GM21515 (cell line): ENCODE results near the gene ZNF891.
A peak's percentile ranks its signal among the peaks of the same experiment; 100 is the strongest.

Experiments
- ATAC-seq: cut with Tn5 transposase; IDR thresholded peaks from one replicate; pipeline ENCODE4 v1.9.1; 2021; ENCODE audit not compliant: unreplicated experiment

Gene ZNF891

GRCh38 chr12:133130038-133130807 lies at the start of gene ZNF891, which contains the start of gene ZNF10:
ZNF891 (minus strand) TSS chr12:133130274; CDS start chr12:133121918, 8,356 bp downstream.
ZNF10 (plus strand) TSS chr12:133130627; CDS start chr12:133144493, 13,866 bp downstream.
- peak; percentile 95 for ATAC-seq

GRCh38 chr12:133174901-133175300 lies 44.8 kb upstream of the ZNF891 start:
- no peak for ATAC-seq

- no peak for ATAC-seq
These were observed 42.4 kb upstream of the ZNF891 start for GRCh38 chr12:133172491-133172890.

- ATAC-seq: no peak
These were observed 35.7 kb upstream of the ZNF891 start for GRCh38 chr12:133165776-133166175.

GRCh38 chr12:133156125-133156690 lies 26.1 kb upstream of the ZNF891 start:
- no peak for ATAC-seq

GRCh38 chr12:133145981-133146380 lies 15.9 kb upstream of the ZNF891 start:
- ATAC-seq: no peak

GRCh38 chr12:133135747-133136146 lies 5.7 kb upstream of the ZNF891 start:
- ATAC-seq: no peak

- no peak for ATAC-seq
These were observed 694 bp upstream of the ZNF891 start for GRCh38 chr12:133130808-133131128.

- ATAC-seq: no peak
These were observed 571 bp downstream of the ZNF891 start for GRCh38 chr12:133129368-133130037.

GRCh38 chr12:133124674-133125073 lies 5.4 kb downstream of the ZNF891 start:
- ATAC-seq: no peak

GRCh38 chr12:133120385-133121191 lies 9.5 kb downstream of the ZNF891 start:
- ATAC-seq: no peak

GRCh38 chr12:133108150-133108549 lies 21.9 kb downstream of the ZNF891 start:
- no peak for ATAC-seq

- ATAC-seq: no peak
These were observed 23.0 kb downstream of the ZNF891 start for GRCh38 chr12:133107121-133107520.

- no peak for ATAC-seq
These were observed 23.8 kb downstream of the ZNF891 start for GRCh38 chr12:133106253-133106652.

- ATAC-seq: no peak
These were observed 24.5 kb downstream of the ZNF891 start for GRCh38 chr12:133105620-133106019.

- no peak for ATAC-seq
These were observed 46.7 kb downstream of the ZNF891 start for GRCh38 chr12:133083345-133083744.

- ATAC-seq: no peak
These were observed 48.8 kb downstream of the ZNF891 start for GRCh38 chr12:133081159-133081780.

GRCh38 chr12:133080368-133081158 lies 49.5 kb downstream of the ZNF891 start, which contains the start of gene ZNF140:
ZNF140 (plus strand) TSS chr12:133080923; CDS start chr12:133081321, 398 bp downstream.
- peak; percentile 74 for ATAC-seq

GRCh38 chr12:133080026-133080367 lies 50.1 kb downstream of the ZNF891 start:
- peak; percentile 84 for ATAC-seq

- ATAC-seq: no peak
These were observed 56.2 kb downstream of the ZNF891 start for GRCh38 chr12:133073836-133074235.
